WI38 (cell line): ENCODE measurements around the gene SPTBN5.

Experiments
- H3K4me3 ChIP-seq: 2 replicates; pipeline ENCODE4 v1.5.1; 2011; ENCODE audit warnings: low read depth, mild to moderate bottlenecking, control low read depth, low read length
- CTCF ChIP-seq: IDR thresholded peaks from 2 replicates; pipeline ENCODE4 v1.5.1; 2012; ENCODE audit warnings: low read depth, mild to moderate bottlenecking, control low read depth, low read length

SPTBN5 gene

GRCh38 chr15:41823502-41823901 lies 70.4 kb downstream of the SPTBN5 start:
- H3K4me3 ChIP-seq, result no peak overlapping the region

GRCh38 chr15:41822957-41823356 lies 70.9 kb downstream of the SPTBN5 start:
- H3K4me3 ChIP-seq, result no peak overlapping the region
- no peak for TF ChIP-seq CTCF

More at GRCh38 chr15:41823502-41823901, 70.4 kb downstream of the SPTBN5 start:
- no peak for TF ChIP-seq CTCF

- no peak overlapping the region for H3K4me3 ChIP-seq
- no peak for TF ChIP-seq CTCF
Observed at GRCh38 chr15:41822471-41822870, 71.4 kb downstream of the SPTBN5 start.

GRCh38 chr15:41821831-41822230 lies 72.0 kb downstream of the SPTBN5 start:
- no peak overlapping the region for H3K4me3 ChIP-seq
- TF ChIP-seq CTCF, result no peak

- no peak overlapping the region for H3K4me3 ChIP-seq
- TF ChIP-seq CTCF, result no peak
Observed at GRCh38 chr15:41820791-41821423, 72.9 kb downstream of the SPTBN5 start.

- no peak overlapping the region for H3K4me3 ChIP-seq
- no peak for TF ChIP-seq CTCF
Observed at GRCh38 chr15:41819455-41820050, 74.3 kb downstream of the SPTBN5 start.

- no peak for TF ChIP-seq CTCF
- no peak overlapping the region for H3K4me3 ChIP-seq
Observed at GRCh38 chr15:41817781-41818180, 76.1 kb downstream of the SPTBN5 start.
